Nephron progenitor cell (in vitro differentiated cells): ENCODE results near the gene DAPP1.

Experiments
- DNase-seq: peaks from one replicate; pipeline ENCODE4 v3.0.0; 2021
- H3K27ac Mint-ChIP-seq: 2 replicates; pipeline ENCODE4 v1.8.0; 2021; ENCODE audit warnings: mild to moderate bottlenecking, moderate library complexity, mixed read lengths
- H3K27me3 Mint-ChIP-seq: 2 replicates; pipeline ENCODE4 v1.8.0; 2021; ENCODE audit warnings: mild to moderate bottlenecking, low read depth, mixed read lengths; ENCODE audit not compliant: poor library complexity
- H3K36me3 Mint-ChIP-seq: 2 replicates; pipeline ENCODE4 v1.8.0; 2021; ENCODE audit warnings: low read depth, mixed read lengths
- H3K4me1 Mint-ChIP-seq: 2 replicates; pipeline ENCODE4 v1.8.0; 2021; ENCODE audit warnings: mixed read lengths
- H3K4me3 Mint-ChIP-seq: 2 replicates; pipeline ENCODE4 v1.8.0; 2021; ENCODE audit warnings: mild to moderate bottlenecking, moderate library complexity, mixed read lengths
- H3K9me3 Mint-ChIP-seq: 2 replicates; pipeline ENCODE4 v1.8.0; 2021; ENCODE audit warnings: mild to moderate bottlenecking, moderate library complexity, mixed read lengths
- CTCF ChIP-seq: fragments of 200-600 bp; sonication (generic); IDR thresholded peaks from 2 replicates; pipeline ENCODE4 v1.5.0; 2021; ENCODE audit warnings: antibody characterized with exemption

The DAPP1 gene

DNA sequence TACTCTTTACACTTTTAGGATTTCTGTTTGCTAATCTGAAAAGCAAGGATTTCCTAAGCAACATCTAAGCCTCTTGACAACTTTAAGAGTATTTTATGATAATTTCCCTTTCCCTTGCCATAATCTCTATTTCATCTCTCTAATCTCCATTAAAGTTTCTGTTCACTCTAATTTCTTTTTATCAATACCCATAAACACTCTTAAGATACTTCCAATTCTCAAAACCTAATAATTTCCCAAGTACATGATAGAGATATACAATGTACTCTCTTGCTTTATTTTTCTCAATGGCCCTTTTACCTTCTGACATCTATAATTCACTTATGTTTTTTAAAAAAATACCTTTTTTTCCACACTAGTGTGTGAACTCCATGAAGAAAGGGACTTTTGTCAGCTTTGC, 26.8 kb downstream of the DAPP1 start:
- Mint-ChIP-seq H3K4me3 (no peak overlapping the region), H3K36me3 (no peaks in the 10 kb centered on the region), H3K9me3 (no peaks in the 10 kb centered on the region), H3K27me3 (peaks cover 6% of the 10 kb centered on the region), H3K4me1 (no peaks in the 10 kb centered on the region), H3K27ac (no peak overlapping the region)
- no peak for DNase-seq
- TF ChIP-seq CTCF, result no peak

DNA sequence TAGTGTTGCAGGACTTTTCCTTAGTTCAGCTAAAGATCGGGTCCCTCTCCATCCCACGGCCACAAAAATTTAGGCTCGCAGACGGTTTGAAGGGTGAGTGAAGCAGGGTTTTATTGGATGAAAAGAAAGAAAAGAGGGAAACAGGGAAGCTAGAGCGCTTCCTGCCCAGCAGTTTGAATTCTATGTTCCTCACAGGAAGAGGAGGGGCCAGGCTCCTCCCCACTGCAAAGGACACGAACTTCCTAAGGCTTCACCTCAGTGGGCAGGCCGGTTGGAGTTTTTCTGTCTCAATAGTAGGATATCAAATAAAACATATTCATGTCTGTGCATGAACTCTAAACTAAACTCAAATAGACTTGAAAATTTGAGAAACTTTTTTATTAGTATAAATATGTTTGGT, 27.4 kb downstream of the DAPP1 start:
- no peaks in the 10 kb centered on the region for H3K36me3 Mint-ChIP-seq
- peaks cover 6% of the 10 kb centered on the region for H3K27me3 Mint-ChIP-seq
- H3K27ac Mint-ChIP-seq, result peak overlapping the region; percentile 21
- H3K9me3 Mint-ChIP-seq, result no peaks in the 10 kb centered on the region
- TF ChIP-seq CTCF, result no peak
- DNase-seq, result no peak
- no peaks in the 10 kb centered on the region for H3K4me1 Mint-ChIP-seq
- H3K4me3 Mint-ChIP-seq, result no peak overlapping the region

DNA sequence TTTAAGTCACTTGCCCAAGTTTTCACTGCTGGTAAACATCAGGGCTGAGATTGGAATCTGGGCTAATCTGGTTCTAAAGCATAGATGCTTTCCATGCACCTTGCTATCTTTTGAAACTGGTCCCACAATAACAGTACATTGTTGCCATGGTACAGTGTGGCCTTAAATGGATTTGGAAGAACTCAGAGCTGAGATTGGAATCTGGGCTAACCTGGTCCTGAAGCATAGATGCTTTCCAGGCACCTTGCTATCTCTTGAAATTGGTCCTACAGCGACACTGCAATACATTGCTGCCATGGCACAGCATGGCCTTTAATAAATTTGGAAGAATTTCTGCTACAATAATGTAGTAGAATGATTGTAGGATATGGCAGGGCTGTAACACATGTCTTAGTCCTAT, 28.6 kb downstream of the DAPP1 start:
- Mint-ChIP-seq H3K4me3 (no peak overlapping the region), H3K9me3 (no peaks in the 10 kb centered on the region), H3K27ac (no peak overlapping the region), H3K36me3 (no peaks in the 10 kb centered on the region), H3K27me3 (no peaks in the 10 kb centered on the region), H3K4me1 (no peaks in the 10 kb centered on the region)
- TF ChIP-seq CTCF, result no peak
- DNase-seq, result no peak

DNA sequence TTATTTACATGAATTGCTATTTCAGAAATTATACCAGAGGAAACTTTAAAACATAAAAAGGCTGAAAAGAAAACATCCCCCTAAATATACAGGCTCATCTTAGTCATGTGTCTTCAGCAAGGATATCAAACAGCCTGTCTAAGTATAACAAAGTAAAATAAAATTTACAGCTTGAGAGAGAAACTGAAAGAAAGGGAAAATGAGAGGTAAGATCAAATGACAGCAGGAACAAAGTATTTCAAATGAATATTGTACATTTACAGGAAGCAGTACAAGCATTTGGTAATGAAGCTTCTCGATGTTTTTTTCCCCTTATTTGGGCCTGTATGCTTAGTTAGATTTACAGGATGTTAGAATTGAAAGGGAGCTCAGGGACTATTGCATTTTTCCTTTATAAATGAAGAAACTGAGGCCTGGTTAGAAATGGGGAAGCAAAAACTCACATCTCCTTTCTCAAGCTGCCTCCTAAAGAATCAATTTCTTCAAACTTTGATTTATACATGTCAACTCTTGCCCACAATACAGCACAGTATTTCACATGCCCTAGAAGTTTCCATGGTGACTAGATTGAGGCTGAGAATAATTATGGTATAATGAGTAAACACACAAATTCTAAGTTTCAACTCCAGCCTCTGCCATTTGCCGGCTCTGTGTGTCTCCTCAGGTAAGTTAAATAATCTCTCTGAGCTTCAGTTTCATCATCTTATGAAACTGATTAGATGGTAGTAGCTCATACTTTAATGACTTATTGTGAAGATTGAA, 29.3 kb downstream of the DAPP1 start:
- H3K4me3 Mint-ChIP-seq, result no peak overlapping the region
- no peaks in the 10 kb centered on the region for H3K36me3 Mint-ChIP-seq
- H3K4me1 Mint-ChIP-seq, result no peaks in the 10 kb centered on the region
- no peak for TF ChIP-seq CTCF
- no peak for DNase-seq
- no peaks in the 10 kb centered on the region for H3K27me3 Mint-ChIP-seq
- no peak overlapping the region for H3K27ac Mint-ChIP-seq
- no peaks in the 10 kb centered on the region for H3K9me3 Mint-ChIP-seq

GRCh38 chr4:99846891-99847290, 30.3 kb downstream of the DAPP1 start:
- no peaks in the 10 kb centered on the region for H3K36me3 Mint-ChIP-seq
- H3K27me3 Mint-ChIP-seq, result peaks cover 3% of the 10 kb centered on the region
- H3K4me3 Mint-ChIP-seq, result no peak overlapping the region
- TF ChIP-seq CTCF, result no peak
- no peak for DNase-seq
- no peak overlapping the region for H3K27ac Mint-ChIP-seq
- H3K4me1 Mint-ChIP-seq, result no peaks in the 10 kb centered on the region
- H3K9me3 Mint-ChIP-seq, result no peaks in the 10 kb centered on the region

- H3K4me1 Mint-ChIP-seq, result no peaks in the 10 kb centered on the region
- H3K36me3 Mint-ChIP-seq, result no peaks in the 10 kb centered on the region
- H3K27me3 Mint-ChIP-seq, result peaks cover 9% of the 10 kb centered on the region
- DNase-seq, result no peak
- H3K4me3 Mint-ChIP-seq, result no peak overlapping the region
- H3K27ac Mint-ChIP-seq, result no peak overlapping the region
- no peaks in the 10 kb centered on the region for H3K9me3 Mint-ChIP-seq
- TF ChIP-seq CTCF, result no peak
Observed at GRCh38 chr4:99847362-99847976, 30.8 kb downstream of the DAPP1 start.
